Stomach (tissue), 9 donors: ENCODE measurements around the gene HOXB8. TPM values are rescaled to one million over a fixed set of nuclear protein-coding genes. Genes with fewer than 3 reads are reported as not detected.

Experiments used
- DNase-seq, 2 donors: peaks; one replicate each; pipeline versions ENCODE4 v3.0.0 to v3.0.0-alpha.2; 2013 to 2019
- H3K27ac ChIP-seq, 5 donors: fragments of 200-600 bp in 4 of 5; sonication (generic) in 4 of 5; one replicate each; pipeline ENCODE4 v1.5.1; 2013 to 2019; ENCODE audit warnings: mild to moderate bottlenecking in 1 of 5, moderate library complexity in 1 of 5
- H3K27me3 ChIP-seq, 3 donors: fragments of 200-600 bp; sonication (generic); one replicate each; pipeline ENCODE4 v1.5.1; 2017 to 2019; ENCODE audit warnings: mixed run types in 1 of 3
- H3K36me3 ChIP-seq, 4 donors: fragments of 200-600 bp; sonication (generic); 1 replicate in 3 of 4; 2 replicates in 1 of 4; pipeline ENCODE4 v1.5.1; 2016 to 2019
- H3K4me1 ChIP-seq, 4 donors: fragments of 200-600 bp; sonication (generic); one replicate each; pipeline ENCODE4 v1.5.1; 2016 to 2019
- H3K4me3 ChIP-seq, 4 donors: fragments of 200-600 bp; sonication (generic) in 3 of 4; one replicate each; pipeline ENCODE4 v1.5.1; 2016 to 2019; ENCODE audit warnings: mild to moderate bottlenecking in 1 of 4
- H3K9me3 ChIP-seq, 4 donors: fragments of 200-600 bp; sonication (generic); one replicate each; pipeline ENCODE4 v1.5.1; 2016 to 2019
- EP300 ChIP-seq: sonication (generic); formaldehyde crosslinking; IDR thresholded peaks from one replicate; pipeline ENCODE4 v1.6.1; 2017; ENCODE audit warnings: antibody characterized with exemption
- POLR2A ChIP-seq, 4 donors: fragments of 450-650 bp; IDR thresholded peaks; one replicate each; pipeline ENCODE4 v1.6.1; 2016; ENCODE audit warnings: antibody characterized with exemption in 4 of 4, control low read depth in 2 of 4, mild to moderate bottlenecking in 1 of 4, moderate library complexity in 1 of 4
- POLR2AphosphoS5 ChIP-seq, 3 donors: sonication (generic); formaldehyde crosslinking; IDR thresholded peaks; one replicate each; pipeline ENCODE4 v1.6.1; 2016; ENCODE audit warnings: antibody characterized with exemption in 3 of 3
- WGBS, 5 donors: extraction: QIAGEN DNeasy Blood & Tissue Kit in 3 of 5; methylation state at CpG; one replicate each; pipeline versions ENCODE4 v1.1.5 to v1.1.7; 2013 to 2018; 5-methylcytosine and 5-hydroxymethylcytosine counted together
- intact Hi-C: fragments of 100-400 bp; cut with DNase I; formaldehyde crosslinking; loops from one replicate; pipeline ENCODE4 v1.15.1; 2023; ENCODE audit warnings: low total_unique reads
- polyA plus RNA-seq, 3 donors: library from polyadenylated mRNA; stranded (reverse); fragments of 200-250 nt; gene quantifications; one replicate each; pipeline ENCODE4 v1.2.3, GENCODE V29; 2013
- total RNA-seq, 5 donors: library from RNA; depleted of rRNA; stranded (reverse); fragments of >200 nt; gene quantifications; one replicate each; pipeline versions ENCODE4 v1.1.0 to v1.2.3, GENCODE V29; 2014 to 2016
- TF ChIP-seq, protein P1 (sequence below), 7 experiments: fragments of 450-650 bp in 4 of 7; fragments of 200-600 bp in 3 of 7; sonication (generic) in 3 of 7; IDR thresholded peaks; one replicate each; pipeline ENCODE4 v1.5.1; 2016 to 2019; ENCODE audit warnings: antibody characterized with exemption in 7 of 7, control low read depth in 2 of 7, mild to moderate bottlenecking in 1 of 7
- donor health status: healthy with polysubstance abuse.
- donor health status: Bipolar disorder and iron deficiency.
- donor health status: healthy.

HOXB8 gene
- total and polyA plus RNA-seq, 8 donors: 0.46 to 13.0 (median 1.3) TPM; not detected in 1

- TF ChIP-seq POLR2AphosphoS5 (IDR thresholded peaks at IDR 0.05): no peak
- TF ChIP-seq, protein P1, sequence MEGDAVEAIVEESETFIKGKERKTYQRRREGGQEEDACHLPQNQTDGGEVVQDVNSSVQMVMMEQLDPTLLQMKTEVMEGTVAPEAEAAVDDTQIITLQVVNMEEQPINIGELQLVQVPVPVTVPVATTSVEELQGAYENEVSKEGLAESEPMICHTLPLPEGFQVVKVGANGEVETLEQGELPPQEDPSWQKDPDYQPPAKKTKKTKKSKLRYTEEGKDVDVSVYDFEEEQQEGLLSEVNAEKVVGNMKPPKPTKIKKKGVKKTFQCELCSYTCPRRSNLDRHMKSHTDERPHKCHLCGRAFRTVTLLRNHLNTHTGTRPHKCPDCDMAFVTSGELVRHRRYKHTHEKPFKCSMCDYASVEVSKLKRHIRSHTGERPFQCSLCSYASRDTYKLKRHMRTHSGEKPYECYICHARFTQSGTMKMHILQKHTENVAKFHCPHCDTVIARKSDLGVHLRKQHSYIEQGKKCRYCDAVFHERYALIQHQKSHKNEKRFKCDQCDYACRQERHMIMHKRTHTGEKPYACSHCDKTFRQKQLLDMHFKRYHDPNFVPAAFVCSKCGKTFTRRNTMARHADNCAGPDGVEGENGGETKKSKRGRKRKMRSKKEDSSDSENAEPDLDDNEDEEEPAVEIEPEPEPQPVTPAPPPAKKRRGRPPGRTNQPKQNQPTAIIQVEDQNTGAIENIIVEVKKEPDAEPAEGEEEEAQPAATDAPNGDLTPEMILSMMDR (IDR thresholded peaks at IDR 0.05): no peak
- TF ChIP-seq POLR2A (IDR thresholded peaks at IDR 0.05): no peak
- no peak for TF ChIP-seq EP300
- no peaks in the 10 kb centered on the region for H3K36me3 ChIP-seq
- H3K27me3 ChIP-seq: peaks cover 41 to 100% (median 94%) of the 10 kb centered on the region in 3 donors
- intact Hi-C loops: no loop called here
- DNase-seq: no peak
- H3K4me3 ChIP-seq: no peak overlapping the region
- no peak overlapping the region for H3K27ac ChIP-seq
- no peaks in the 10 kb centered on the region for H3K9me3 ChIP-seq
- peaks cover 0 to 34% (median 22%) of the 10 kb centered on the region in 4 donors for H3K4me1 ChIP-seq
- WGBS, 5 donors: 22 to 34% (median 28%) methylated on average over 22 to 23 of the region's 23 CpGs
These were observed 28.0 kb upstream of the HOXB8 start for GRCh38 chr17:48642843-48643696.

DNA sequence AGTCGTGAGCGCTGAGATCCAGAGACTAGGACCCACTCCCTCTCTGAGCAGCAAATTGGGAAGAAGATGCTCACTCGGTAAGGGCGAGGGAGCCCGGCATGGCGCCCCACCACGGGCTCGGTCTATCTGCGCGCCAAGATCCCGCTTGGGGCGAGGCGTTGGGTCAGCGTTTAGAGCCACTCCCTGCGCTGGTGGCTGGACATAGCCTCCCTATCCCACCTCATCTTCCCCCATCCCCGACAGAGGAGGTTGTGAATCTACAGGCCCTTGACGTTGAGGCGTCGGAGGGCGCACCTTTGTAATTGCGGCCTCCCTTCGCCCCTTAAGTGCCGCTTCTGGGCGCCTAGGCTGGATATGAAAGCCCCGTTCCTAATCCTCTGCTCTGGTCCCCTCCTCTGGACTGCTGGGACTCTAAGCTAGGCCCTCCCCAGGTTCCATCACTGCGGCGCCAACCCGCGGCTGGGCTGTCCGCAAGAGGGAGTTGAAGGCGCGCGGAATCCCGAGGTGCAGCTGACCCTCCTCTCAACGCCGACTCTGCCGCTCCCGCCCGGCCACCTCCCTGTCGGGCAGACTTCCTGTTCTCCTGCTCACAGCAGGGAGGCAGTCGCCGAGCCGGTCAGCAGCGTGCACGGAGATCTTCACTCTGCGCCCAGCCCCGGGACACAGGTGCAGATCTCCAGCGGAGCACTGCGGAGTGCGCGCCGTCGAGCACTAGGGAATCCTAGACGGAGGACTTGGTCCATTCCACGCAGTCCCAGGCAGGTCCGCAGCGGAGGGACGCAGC lies 27.2 kb upstream of the HOXB8 start:
- H3K27ac ChIP-seq: no peak overlapping the region
- H3K36me3 ChIP-seq: no peaks in the 10 kb centered on the region
- H3K9me3 ChIP-seq: no peaks in the 10 kb centered on the region
- H3K4me1 ChIP-seq: peaks cover 0 to 28% (median 15%) of the 10 kb centered on the region in 4 donors
- DNase-seq: peak in 1 of 2 donors; percentile 12
- peaks cover 48 to 100% (median 94%) of the 10 kb centered on the region in 3 donors for H3K27me3 ChIP-seq
- no peak overlapping the region for H3K4me3 ChIP-seq
- TF ChIP-seq POLR2AphosphoS5 (IDR thresholded peaks at IDR 0.05) (no peak), EP300 (no peak), POLR2A (IDR thresholded peaks at IDR 0.05) (no peak)
- TF ChIP-seq, protein P1 (IDR thresholded peaks at IDR 0.05): no peak
- intact Hi-C loops: no loop called here
- WGBS, 5 donors: 6 to 12% (median 9%) methylated on average over 28 to 58 of the region's 58 CpGs

DNA sequence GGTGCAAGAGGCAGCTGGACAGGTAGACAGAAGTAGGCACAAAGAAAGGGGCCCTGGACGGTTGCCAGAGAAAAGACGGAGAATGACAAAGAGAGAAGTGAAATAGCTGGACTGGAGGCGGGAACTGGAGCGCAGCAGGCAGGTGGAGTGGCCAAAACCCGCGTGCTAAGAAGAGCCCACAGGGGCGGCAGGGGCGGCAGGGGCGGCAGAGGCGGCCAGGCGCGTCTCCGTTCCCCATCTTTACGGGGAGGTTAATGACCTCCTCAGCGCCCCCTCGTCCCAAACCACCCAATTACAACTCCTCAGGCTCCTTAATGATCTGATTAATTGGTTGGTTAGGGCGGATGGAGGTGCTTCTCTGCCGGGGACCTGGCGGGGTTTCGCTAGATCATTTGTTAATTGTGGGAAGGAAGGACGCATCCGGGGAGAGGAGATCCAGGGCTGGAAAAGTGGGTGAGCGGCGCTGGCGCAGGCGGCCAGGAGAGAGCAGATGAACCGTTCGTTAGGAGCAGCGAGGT lies 26.5 kb upstream of the HOXB8 start:
- TF ChIP-seq POLR2AphosphoS5 (IDR thresholded peaks at IDR 0.05) (no peak), POLR2A (IDR thresholded peaks at IDR 0.05) (no peak), EP300 (no peak)
- TF ChIP-seq, protein P1 (IDR thresholded peaks at IDR 0.05): no peak
- Histone ChIP-seq H3K27me3 (peaks cover 47 to 100% (median 94%) of the 10 kb centered on the region in 3 donors), H3K36me3 (no peaks in the 10 kb centered on the region), H3K4me1 (peaks cover 0 to 25% (median 10%) of the 10 kb centered on the region in 4 donors), H3K27ac (no peak overlapping the region), H3K9me3 (no peaks in the 10 kb centered on the region), H3K4me3 (no peak overlapping the region)
- 5 to 14% (median 8%) methylated on average over 26 to 29 of the region's 29 CpGs for WGBS, 5 donors
- intact Hi-C loops: no loop called here
- peak in 1 of 2 donors; percentile 2 for DNase-seq

DNA sequence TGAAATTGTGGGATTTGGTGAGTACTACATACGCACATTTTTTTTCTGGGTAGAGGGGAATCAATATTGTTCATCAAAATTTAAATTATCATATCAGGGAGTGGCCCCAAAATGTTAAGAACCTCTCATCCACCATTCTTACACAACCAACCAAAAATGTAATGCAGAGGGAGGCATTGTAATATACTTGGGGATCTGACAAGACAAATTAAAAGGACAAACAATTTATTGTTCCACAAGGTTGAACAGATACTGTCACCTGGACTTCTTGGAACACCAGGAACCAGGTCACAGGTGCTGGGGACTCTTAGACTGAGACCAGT lies 25.7 kb upstream of the HOXB8 start:
- H3K27me3 ChIP-seq: peaks cover 39 to 100% (median 94%) of the 10 kb centered on the region in 3 donors
- H3K4me1 ChIP-seq: peaks cover 0 to 21% (median 7%) of the 10 kb centered on the region in 4 donors
- no peaks in the 10 kb centered on the region for H3K36me3 ChIP-seq
- no peak overlapping the region for H3K4me3 ChIP-seq
- 36 to 75% (median 50%) methylated on average over 1 of the region's 1 CpG for WGBS, 5 donors
- no peak for DNase-seq
- no peak for TF ChIP-seq EP300
- no peak for TF ChIP-seq POLR2AphosphoS5 (IDR thresholded peaks at IDR 0.05)
- TF ChIP-seq, protein P1 (IDR thresholded peaks at IDR 0.05): no peak
- no peak for TF ChIP-seq POLR2A (IDR thresholded peaks at IDR 0.05)
- no peak overlapping the region for H3K27ac ChIP-seq
- H3K9me3 ChIP-seq: no peaks in the 10 kb centered on the region
- intact Hi-C loops: no loop called here
